ENCODE measurements around the gene SUOX. TPM values are rescaled to one million over a fixed set of nuclear protein-coding genes. Genes with fewer than 3 reads are reported as not detected.

Gene SUOX
- total and polyA plus RNA-seq, 4 donors = 17.3 to 39.3 (median 33.0) TPM

- DNase-seq (ENCODE audit: low spot score) = no peak
- TF ChIP-seq CTCF (IDR thresholded peaks at IDR 0.05; ENCODE audit: low read depth, low read length, missing input control) (no peak), FOXA2 (IDR thresholded peaks at IDR 0.05) (no peak), TAF1 (conservative IDR thresholded peaks at IDR 0.05) (no peak), EGR1 (IDR thresholded peaks at IDR 0.05; ENCODE audit: low read depth in 2 of 2) (no peak), RAD21 (IDR thresholded peaks at IDR 0.05) (no peak), ZBTB33 (IDR thresholded peaks at IDR 0.05) (no peak), RXRA (IDR thresholded peaks at IDR 0.05) (no peak)
- Histone ChIP-seq H3K36me3 (ENCODE audit: control insufficient read depth in 4 of 4, insufficient read depth in 3 of 4, low read depth in 1 of 4, low read length in 3 of 4) (peaks cover 0 to 12% (median 1%) of the 10 kb centered on the region in 4 donors), H3K4me1 (ENCODE audit: control insufficient read depth in 4 of 4, insufficient read depth in 4 of 4, low read length in 3 of 4) (peaks cover 0 to 27% (median 21%) of the 10 kb centered on the region in 4 donors), H3K27me3 (ENCODE audit: control insufficient read depth in 4 of 4, insufficient read depth in 4 of 4, low read length in 3 of 4) (no peaks in the 10 kb centered on the region), H3K4me3 (ENCODE audit: low read depth in 1 of 3, low read length in 3 of 3) (no peak overlapping the region), H3K9me3 (ENCODE audit: control insufficient read depth in 4 of 4, low read length in 3 of 4) (no peaks in the 10 kb centered on the region), H3K27ac (ENCODE audit: low read depth in 1 of 2, low read length in 2 of 2) (no peak overlapping the region), H3K9ac (ENCODE audit: low read depth in 1 of 2, low read length in 2 of 2) (no peak overlapping the region)
- 87% methylated on average over 1 of the region's 1 CpG for WGBS
Observed at GRCh38 chr12:56031987-56032386, 34.9 kb downstream of the SUOX start.

- no peaks in the 10 kb centered on the region for H3K27me3 ChIP-seq (ENCODE audit: control insufficient read depth in 4 of 4, insufficient read depth in 4 of 4, low read length in 3 of 4)
- H3K4me3 ChIP-seq (ENCODE audit: low read depth in 1 of 3, low read length in 3 of 3) = no peak overlapping the region
- no peak for DNase-seq (ENCODE audit: low spot score)
- peaks cover 0 to 12% (median 1%) of the 10 kb centered on the region in 4 donors for H3K36me3 ChIP-seq (ENCODE audit: control insufficient read depth in 4 of 4, insufficient read depth in 3 of 4, low read depth in 1 of 4, low read length in 3 of 4)
- no peaks in the 10 kb centered on the region for H3K9me3 ChIP-seq (ENCODE audit: control insufficient read depth in 4 of 4, low read length in 3 of 4)
- H3K27ac ChIP-seq (ENCODE audit: low read depth in 1 of 2, low read length in 2 of 2) = no peak overlapping the region
- H3K4me1 ChIP-seq (ENCODE audit: control insufficient read depth in 4 of 4, insufficient read depth in 4 of 4, low read length in 3 of 4) = peaks cover 2 to 30% (median 24%) of the 10 kb centered on the region in 4 donors
- H3K9ac ChIP-seq (ENCODE audit: low read depth in 1 of 2, low read length in 2 of 2) = no peak overlapping the region
- TF ChIP-seq FOXA2 (IDR thresholded peaks at IDR 0.05) (no peak), JUND (IDR thresholded peaks at IDR 0.05) (no peak), YY1 (IDR thresholded peaks at IDR 0.05) (no peak), RXRA (IDR thresholded peaks at IDR 0.05) (no peak)
- WGBS = 90% methylated on average over 21 of the region's 21 CpGs
Observed at GRCh38 chr12:56034586-56035332, 37.7 kb downstream of the SUOX start.

- Histone ChIP-seq H3K27ac (ENCODE audit: low read depth in 1 of 2, low read length in 2 of 2) (peak overlapping the region in 1 of 2 donors; percentile 49), H3K9me3 (ENCODE audit: control insufficient read depth in 4 of 4, low read length in 3 of 4) (no peaks in the 10 kb centered on the region), H3K9ac (ENCODE audit: low read depth in 1 of 2, low read length in 2 of 2) (no peak overlapping the region), H3K4me3 (ENCODE audit: low read depth in 1 of 3, low read length in 3 of 3) (no peak overlapping the region), H3K4me1 (ENCODE audit: control insufficient read depth in 4 of 4, insufficient read depth in 4 of 4, low read length in 3 of 4) (peaks cover 2 to 35% (median 29%) of the 10 kb centered on the region in 4 donors), H3K27me3 (ENCODE audit: control insufficient read depth in 4 of 4, insufficient read depth in 4 of 4, low read length in 3 of 4) (no peaks in the 10 kb centered on the region), H3K36me3 (ENCODE audit: control insufficient read depth in 4 of 4, insufficient read depth in 3 of 4, low read depth in 1 of 4, low read length in 3 of 4) (peaks cover 0 to 12% (median 1%) of the 10 kb centered on the region in 4 donors)
- WGBS = 71% methylated on average over 2 of the region's 2 CpGs
- no peak for DNase-seq (ENCODE audit: low spot score)
- TF ChIP-seq EGR1 (IDR thresholded peaks at IDR 0.05; ENCODE audit: low read depth in 2 of 2) = no peak
- no peak for TF ChIP-seq FOXA1 (IDR thresholded peaks at IDR 0.05)
- no peak for TF ChIP-seq RAD21 (IDR thresholded peaks at IDR 0.05)
- no peak for TF ChIP-seq MAX (IDR thresholded peaks at IDR 0.05)
- no peak for TF ChIP-seq RXRA (IDR thresholded peaks at IDR 0.05)
- TF ChIP-seq JUND (IDR thresholded peaks at IDR 0.05) = no peak
- TF ChIP-seq YY1 (IDR thresholded peaks at IDR 0.05) = no peak
- TF ChIP-seq ZBTB33 (IDR thresholded peaks at IDR 0.05) = no peak
- no peak for TF ChIP-seq TAF1 (conservative IDR thresholded peaks at IDR 0.05)
- no peak for TF ChIP-seq HNF4A (conservative IDR thresholded peaks at IDR 0.05)
- TF ChIP-seq SP1 (IDR thresholded peaks at IDR 0.05) = no peak
- no peak for TF ChIP-seq NR2F2 (IDR thresholded peaks at IDR 0.05)
- no peak for TF ChIP-seq GABPA (IDR thresholded peaks at IDR 0.05 in 1 of 2, conservative IDR thresholded peaks at IDR 0.05 in 1 of 2)
- no peak for TF ChIP-seq REST (IDR thresholded peaks at IDR 0.05)
- no peak for TF ChIP-seq HNF4G (IDR thresholded peaks at IDR 0.05)
- TF ChIP-seq FOXA2 (IDR thresholded peaks at IDR 0.05) = no peak
Observed at GRCh38 chr12:56037161-56037560, 40.1 kb downstream of the SUOX start.

Measured in liver (tissue), 9 donors.